ENCODE data around the gene ASB16.
"Not testable (repeated sequence)": the region's sequence is repeated elsewhere in the genome, so short reads cannot be mapped to it uniquely, and the experiment has no call there.

GRCh38 chr17:44149066-44149465 lies 21.4 kb upstream of the ASB16 start:
- TF ChIP-seq, protein P1, sequence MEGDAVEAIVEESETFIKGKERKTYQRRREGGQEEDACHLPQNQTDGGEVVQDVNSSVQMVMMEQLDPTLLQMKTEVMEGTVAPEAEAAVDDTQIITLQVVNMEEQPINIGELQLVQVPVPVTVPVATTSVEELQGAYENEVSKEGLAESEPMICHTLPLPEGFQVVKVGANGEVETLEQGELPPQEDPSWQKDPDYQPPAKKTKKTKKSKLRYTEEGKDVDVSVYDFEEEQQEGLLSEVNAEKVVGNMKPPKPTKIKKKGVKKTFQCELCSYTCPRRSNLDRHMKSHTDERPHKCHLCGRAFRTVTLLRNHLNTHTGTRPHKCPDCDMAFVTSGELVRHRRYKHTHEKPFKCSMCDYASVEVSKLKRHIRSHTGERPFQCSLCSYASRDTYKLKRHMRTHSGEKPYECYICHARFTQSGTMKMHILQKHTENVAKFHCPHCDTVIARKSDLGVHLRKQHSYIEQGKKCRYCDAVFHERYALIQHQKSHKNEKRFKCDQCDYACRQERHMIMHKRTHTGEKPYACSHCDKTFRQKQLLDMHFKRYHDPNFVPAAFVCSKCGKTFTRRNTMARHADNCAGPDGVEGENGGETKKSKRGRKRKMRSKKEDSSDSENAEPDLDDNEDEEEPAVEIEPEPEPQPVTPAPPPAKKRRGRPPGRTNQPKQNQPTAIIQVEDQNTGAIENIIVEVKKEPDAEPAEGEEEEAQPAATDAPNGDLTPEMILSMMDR (IDR thresholded peaks at IDR 0.05; ENCODE audit: poor library complexity, severe bottlenecking) = not testable (repeated sequence)
- TF ChIP-seq POLR2AphosphoS5 (IDR thresholded peaks at IDR 0.05); SMC3 (conservative IDR thresholded peaks at IDR 0.05; ENCODE audit: poor library complexity); EZH2 (IDR thresholded peaks at IDR 0.05; ENCODE audit: borderline replicate concordance, insufficient read depth, low read length, poor library complexity, severe bottlenecking): not testable (repeated sequence)
